ENCODE results near the gene PAPSS1. TPM values are rescaled to one million over a fixed set of nuclear protein-coding genes. Genes with fewer than 3 reads are reported as not detected.

PAPSS1 gene
- total RNA-seq, 1 donor from 2014 or later = 97.9 TPM

- no peak for DNase-seq (ENCODE audit: low read depth, low spot score)
These were observed 90.7 kb downstream of the PAPSS1 start for GRCh38 chr4:107629318-107629717.

- no peak for DNase-seq (ENCODE audit: low read depth, low spot score)
These were observed 94.6 kb downstream of the PAPSS1 start for GRCh38 chr4:107625391-107625902.

- DNase-seq (ENCODE audit: low read depth, low spot score) = no peak
These were observed 96.0 kb downstream of the PAPSS1 start for GRCh38 chr4:107624024-107624423.

- DNase-seq (ENCODE audit: low read depth, low spot score) = no peak
These were observed 98.0 kb downstream of the PAPSS1 start for GRCh38 chr4:107622006-107622405.

- no peak for DNase-seq (ENCODE audit: low read depth, low spot score)
These were observed 100.3 kb downstream of the PAPSS1 start for GRCh38 chr4:107619731-107620130.

GRCh38 chr4:107619066-107619465 is 101.0 kb downstream of the PAPSS1 start:
- no peak for DNase-seq (ENCODE audit: low read depth, low spot score)

GRCh38 chr4:107618656-107619055 is 101.4 kb downstream of the PAPSS1 start:
- DNase-seq (ENCODE audit: low read depth, low spot score) = no peak

GRCh38 chr4:107616838-107617389 is 103.1 kb downstream of the PAPSS1 start:
- DNase-seq (ENCODE audit: low read depth, low spot score) = no peak

GRCh38 chr4:107615809-107616208 is 104.2 kb downstream of the PAPSS1 start:
- no peak for DNase-seq (ENCODE audit: low read depth, low spot score)

GRCh38 chr4:107603430-107603829 is 116.6 kb downstream of the PAPSS1 start:
- no peak for DNase-seq (ENCODE audit: low read depth, low spot score)

GRCh38 chr4:107600983-107601382 is 119.1 kb downstream of the PAPSS1 start:
- no peak for DNase-seq (ENCODE audit: low read depth, low spot score)

GRCh38 chr4:107600436-107600835 is 119.6 kb downstream of the PAPSS1 start:
- no peak for DNase-seq (ENCODE audit: low read depth, low spot score)

GRCh38 chr4:107599841-107600240 is 120.2 kb downstream of the PAPSS1 start:
- no peak for DNase-seq (ENCODE audit: low read depth, low spot score)

GRCh38 chr4:107593230-107593629 is 126.8 kb downstream of the PAPSS1 start:
- DNase-seq (ENCODE audit: low read depth, low spot score) = no peak

GRCh38 chr4:107592519-107592918 is 127.5 kb downstream of the PAPSS1 start:
- no peak for DNase-seq (ENCODE audit: low read depth, low spot score)

GRCh38 chr4:107589269-107589668 is 130.8 kb downstream of the PAPSS1 start:
- no peak for DNase-seq (ENCODE audit: low read depth, low spot score)

- no peak for DNase-seq (ENCODE audit: low read depth, low spot score)
These were observed 133.7 kb downstream of the PAPSS1 start for GRCh38 chr4:107586371-107586770.

- no peak for DNase-seq (ENCODE audit: low read depth, low spot score)
These were observed 140.9 kb downstream of the PAPSS1 start for GRCh38 chr4:107579099-107579498.

GRCh38 chr4:107578321-107578720 is 141.7 kb downstream of the PAPSS1 start:
- no peak for DNase-seq (ENCODE audit: low read depth, low spot score)

- DNase-seq (ENCODE audit: low read depth, low spot score) = no peak
These were observed 142.3 kb downstream of the PAPSS1 start for GRCh38 chr4:107577743-107578142.

- DNase-seq (ENCODE audit: low read depth, low spot score) = no peak
These were observed 144.8 kb downstream of the PAPSS1 start for GRCh38 chr4:107575243-107575642.

GRCh38 chr4:107572281-107572680 is 147.8 kb downstream of the PAPSS1 start:
- no peak for DNase-seq (ENCODE audit: low read depth, low spot score)

- no peak for DNase-seq (ENCODE audit: low read depth, low spot score)
These were observed 149.1 kb downstream of the PAPSS1 start for GRCh38 chr4:107570952-107571351.

- DNase-seq (ENCODE audit: low read depth, low spot score) = no peak
These were observed 155.7 kb downstream of the PAPSS1 start for GRCh38 chr4:107564326-107564725.
